ENCODE results near the gene ITSN1.

The ITSN1 gene

DNA sequence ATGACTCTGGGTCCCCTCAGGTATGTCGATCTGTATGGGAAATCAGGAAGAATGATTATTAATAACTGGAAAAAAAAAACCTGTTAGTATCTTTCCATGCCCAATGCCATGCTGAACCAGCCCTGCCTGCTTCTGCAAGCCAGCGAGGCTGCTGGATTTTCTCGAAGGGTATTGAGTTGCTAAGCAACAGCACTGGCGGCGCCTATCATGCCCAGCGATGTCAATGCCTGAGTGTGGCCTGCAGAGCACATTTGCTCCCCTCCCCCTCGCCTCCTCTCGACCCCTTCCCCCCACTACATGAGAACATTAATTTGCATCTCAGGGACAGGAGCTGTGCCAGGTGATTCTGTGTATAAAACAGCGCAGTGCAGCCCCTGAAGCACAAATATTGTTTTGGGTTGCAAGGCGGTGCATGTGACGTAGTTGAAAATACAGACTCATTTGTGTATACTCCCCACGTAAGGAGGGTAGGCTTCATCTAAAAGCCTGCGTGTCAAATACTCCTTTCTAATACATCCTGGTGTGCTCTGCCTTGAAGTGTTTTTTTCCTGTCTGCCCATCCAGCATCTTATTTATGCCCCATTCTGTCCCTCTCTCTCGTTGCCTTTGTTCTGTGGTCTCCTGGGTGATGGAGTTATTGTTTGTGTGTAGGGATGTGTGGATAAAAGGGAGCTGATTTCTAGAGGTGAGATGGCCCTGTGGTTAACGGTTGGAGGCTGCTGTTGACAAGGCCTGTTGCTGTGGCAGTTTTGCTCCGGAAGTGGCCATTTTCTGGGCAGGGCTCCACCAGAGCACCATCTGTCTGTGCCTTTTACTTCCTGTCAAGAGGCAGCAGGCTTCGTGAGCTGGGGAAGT, 306.0 kb downstream of the ITSN1 start:
- DNase-seq (ENCODE audit: low spot score) (peak; percentile 61), FAIRE-seq (no peak)

DNA sequence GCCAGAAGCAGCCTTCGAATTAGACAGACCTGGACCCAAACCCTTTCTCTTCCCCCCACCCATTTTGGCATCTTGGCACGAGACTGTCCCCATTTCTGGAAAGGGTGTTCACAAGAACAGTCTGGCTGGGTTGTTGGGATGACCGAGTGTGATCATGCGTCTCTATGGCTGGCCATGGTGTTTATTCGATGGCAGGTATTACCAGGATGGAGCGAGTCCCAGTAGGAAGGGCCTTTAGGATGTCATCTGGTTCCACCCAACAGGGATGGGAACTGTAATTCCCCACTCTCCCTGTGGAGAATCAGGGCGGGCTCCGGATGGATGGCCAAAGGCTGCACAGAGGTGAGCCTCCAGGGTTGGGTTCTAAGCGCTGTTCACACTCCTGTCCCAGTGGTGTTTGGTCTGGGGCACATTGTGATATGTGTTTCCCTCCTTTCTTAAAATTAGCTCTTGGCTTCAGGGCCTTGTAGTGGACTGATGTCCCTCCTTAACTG, 306.7 kb downstream of the ITSN1 start:
- no peak for DNase-seq (ENCODE audit: low spot score)
- no peak for FAIRE-seq

Measured in RCC 7860 (cell line).